GM12875 (cell line): Measurements from ENCODE around the gene DIAPH3.

Experiments
- H3K4me3 ChIP-seq: one replicate; pipeline ENCODE4 v1.5.1; 2011; ENCODE audit warnings: low read depth, low read length, control low read depth
- CTCF ChIP-seq: IDR thresholded peaks from 2 replicates; pipeline ENCODE4 v1.5.1; 2011; ENCODE audit warnings: low read depth, mild to moderate bottlenecking, control low read depth, inconsistent platforms, low read length, moderate library complexity, borderline replicate concordance; ENCODE audit not compliant: insufficient read depth

Gene DIAPH3

GRCh38 chr13:60118696-60119400 lies 44.9 kb downstream of the DIAPH3 start:
- no peak for TF ChIP-seq CTCF

GRCh38 chr13:60114499-60115028 lies 49.2 kb downstream of the DIAPH3 start:
- no peak for TF ChIP-seq CTCF
- H3K4me3 ChIP-seq: no peak overlapping the region

More at GRCh38 chr13:60118696-60119400, 44.9 kb downstream of the DIAPH3 start:
- no peak overlapping the region for H3K4me3 ChIP-seq

- H3K4me3 ChIP-seq: no peak overlapping the region
- TF ChIP-seq CTCF: no peak
Observed at GRCh38 chr13:60112771-60113170, 51.0 kb downstream of the DIAPH3 start.

- no peak overlapping the region for H3K4me3 ChIP-seq
- no peak for TF ChIP-seq CTCF
Observed at GRCh38 chr13:60111691-60112090, 52.0 kb downstream of the DIAPH3 start.

- H3K4me3 ChIP-seq: no peak overlapping the region
- no peak for TF ChIP-seq CTCF
Observed at GRCh38 chr13:60109285-60109684, 54.4 kb downstream of the DIAPH3 start.

GRCh38 chr13:60108589-60108988 lies 55.1 kb downstream of the DIAPH3 start:
- no peak overlapping the region for H3K4me3 ChIP-seq
- TF ChIP-seq CTCF: no peak
